Activated CD4-positive, alpha-beta T cell treated with anti-CD3 and anti-CD28 coated beads, Interleukin-2, amount 50 U/mL, for 24 hours (primary cell): Measurements from ENCODE around the gene H19.

Experiments used
- DNase-seq, 2 donors: peaks; one replicate each; pipeline ENCODE4 v3.0.0-alpha.2; 2020; ENCODE audit warnings: low read depth in 1 of 2, low spot score in 1 of 2

Gene H19

DNA sequence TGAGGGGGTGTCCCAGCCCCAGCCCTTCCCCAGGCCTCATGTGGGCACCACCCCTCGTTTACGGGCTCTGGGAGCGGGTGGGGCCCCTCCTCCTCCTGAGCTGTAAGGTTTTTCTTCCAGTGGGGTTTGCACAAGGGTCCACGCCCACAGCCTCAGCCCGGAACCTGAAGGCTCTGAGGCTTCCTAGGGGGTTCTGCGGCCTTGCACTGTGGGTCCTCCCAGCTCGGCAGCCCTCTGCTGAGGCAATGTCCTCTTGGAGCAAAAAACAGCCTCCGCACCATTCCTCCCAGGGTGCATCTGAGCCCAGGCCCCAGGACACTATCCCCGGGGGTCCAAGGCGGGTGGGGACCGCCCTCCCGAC, 14.1 kb downstream of the H19 start:
- DNase-seq, result no peak

DNA sequence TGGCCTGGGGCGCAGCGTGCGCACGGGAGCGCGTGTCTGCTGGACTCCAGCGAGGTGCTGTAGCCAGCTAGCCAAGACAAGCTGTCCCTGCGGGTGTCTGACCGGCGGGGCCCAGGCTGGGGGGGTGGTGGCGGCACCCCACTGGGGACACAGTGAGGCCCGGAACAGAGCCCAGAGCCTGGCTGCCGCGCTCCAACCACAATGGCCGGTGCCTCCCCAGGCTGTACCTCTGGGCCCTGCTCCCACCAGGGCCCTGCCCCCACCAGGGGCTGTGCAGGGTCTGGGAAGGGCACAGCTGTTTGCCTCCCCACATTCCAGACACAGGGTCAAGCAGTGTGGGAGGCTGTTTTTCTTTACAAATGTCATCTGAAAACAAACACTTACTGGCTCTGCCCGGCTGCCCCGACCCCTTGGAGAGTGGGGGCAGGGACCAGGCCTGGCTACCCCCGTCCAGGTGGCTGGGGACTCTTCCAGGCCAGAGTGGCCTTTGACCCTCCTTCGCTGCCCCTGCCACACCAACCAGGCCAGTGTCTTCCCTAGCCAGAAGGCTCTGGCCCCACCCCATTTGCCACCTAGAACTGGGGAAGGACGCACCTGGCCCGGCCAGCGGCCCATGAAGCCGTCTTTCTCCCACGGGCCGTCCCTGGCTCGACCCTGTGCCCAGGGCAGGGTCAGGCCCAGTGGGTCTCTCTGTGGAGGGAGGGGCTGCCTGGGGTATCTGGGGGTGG, 14.6 kb downstream of the H19 start:
- no peak for DNase-seq

DNA sequence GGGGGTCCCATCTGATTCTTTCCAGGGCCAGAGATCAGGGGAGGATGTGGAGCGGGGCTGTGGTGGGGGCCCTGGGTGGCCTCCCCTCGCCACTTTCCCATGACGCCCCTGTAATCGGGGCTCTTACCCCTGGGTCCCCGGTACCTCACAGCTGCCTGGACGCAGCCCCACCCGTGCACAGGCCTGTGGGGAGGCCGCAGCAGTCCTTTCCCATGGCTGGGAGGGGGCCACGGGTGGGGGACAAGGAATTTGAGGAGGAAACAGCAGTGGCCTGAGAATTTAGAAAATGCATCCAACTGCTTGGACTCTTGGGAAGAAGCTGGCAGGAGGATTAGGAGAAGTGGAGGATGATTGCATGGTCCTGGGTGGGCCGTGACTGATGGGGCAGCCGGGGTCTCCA, 18.0 kb downstream of the H19 start:
- no peak for DNase-seq

DNA sequence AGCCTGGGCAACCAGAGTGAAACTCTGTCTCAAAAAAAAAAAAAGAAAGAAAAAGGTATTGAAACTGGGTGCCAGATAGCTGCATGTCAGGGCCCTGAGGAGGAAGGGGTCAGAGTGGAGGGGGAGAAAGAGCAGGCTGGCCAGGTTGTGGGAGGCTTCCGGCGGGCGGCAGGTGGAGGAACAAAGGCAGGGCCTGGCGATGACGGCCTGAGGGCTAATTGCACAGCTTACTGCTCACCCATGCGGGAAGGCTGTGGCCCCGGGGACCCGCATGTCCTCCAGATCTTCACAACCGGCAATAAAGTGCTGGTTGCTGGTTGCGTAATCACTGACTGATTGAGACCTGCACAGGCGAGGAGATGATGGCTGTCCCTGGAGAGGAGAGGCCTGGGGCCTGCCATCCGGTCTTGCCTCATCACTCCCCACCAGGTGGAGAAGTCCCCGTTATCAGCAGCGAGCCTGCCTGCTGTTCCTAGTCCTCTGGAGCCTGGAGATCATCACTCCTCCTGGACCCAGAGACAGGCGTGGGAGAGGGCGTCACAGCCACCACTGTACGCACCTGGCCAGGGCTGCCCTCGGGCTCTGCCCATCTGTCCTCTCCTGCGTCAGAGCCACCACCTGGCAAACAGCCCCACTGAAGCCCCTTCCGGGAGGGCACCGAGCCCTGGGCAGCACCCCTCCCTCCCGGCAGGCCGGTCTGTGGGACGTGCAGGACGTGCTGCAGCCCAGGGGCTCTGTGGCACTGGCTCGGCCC, 18.7 kb downstream of the H19 start:
- no peak for DNase-seq

DNA sequence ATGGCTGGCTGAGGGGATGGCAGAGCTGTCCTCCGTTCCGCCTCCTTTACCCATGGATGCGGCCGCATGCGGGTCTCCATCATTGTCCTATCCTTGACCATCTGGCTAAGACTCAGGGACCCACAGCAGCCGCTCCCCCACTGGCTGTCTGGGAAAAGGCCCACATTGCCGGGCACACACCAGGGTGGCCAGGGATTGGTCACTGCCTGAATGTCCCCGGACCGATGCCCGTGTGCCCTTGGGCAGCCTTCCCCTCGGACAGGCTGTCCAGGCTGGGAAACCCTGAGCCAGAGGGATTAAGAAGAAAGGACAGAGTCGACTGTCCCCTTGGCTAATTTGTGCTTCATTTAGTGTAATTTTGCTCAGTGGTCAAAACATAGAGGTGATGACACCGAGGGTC, 22.5 kb downstream of the H19 start:
- DNase-seq, result no peak

DNA sequence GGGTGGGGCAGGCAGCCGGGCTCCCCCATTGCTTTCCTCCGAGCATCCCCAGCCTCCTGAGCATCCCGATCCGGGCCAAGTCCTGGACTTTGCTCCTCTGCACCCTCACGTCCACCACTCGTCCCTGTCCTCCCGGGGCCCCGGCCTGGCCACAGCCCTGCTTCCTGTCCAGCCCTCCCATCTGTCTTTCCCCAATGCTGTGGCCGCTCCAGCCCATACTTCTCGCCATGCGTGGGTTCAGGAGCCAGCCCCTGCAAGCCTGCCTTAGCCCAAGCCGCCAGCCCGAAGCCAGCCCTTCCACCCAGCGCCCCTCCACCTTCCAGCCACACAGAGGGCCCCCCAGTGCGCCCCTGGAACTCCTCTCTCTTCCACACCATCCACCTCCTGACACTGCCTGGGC, 26.7 kb downstream of the H19 start:
- DNase-seq, result no peak

DNA sequence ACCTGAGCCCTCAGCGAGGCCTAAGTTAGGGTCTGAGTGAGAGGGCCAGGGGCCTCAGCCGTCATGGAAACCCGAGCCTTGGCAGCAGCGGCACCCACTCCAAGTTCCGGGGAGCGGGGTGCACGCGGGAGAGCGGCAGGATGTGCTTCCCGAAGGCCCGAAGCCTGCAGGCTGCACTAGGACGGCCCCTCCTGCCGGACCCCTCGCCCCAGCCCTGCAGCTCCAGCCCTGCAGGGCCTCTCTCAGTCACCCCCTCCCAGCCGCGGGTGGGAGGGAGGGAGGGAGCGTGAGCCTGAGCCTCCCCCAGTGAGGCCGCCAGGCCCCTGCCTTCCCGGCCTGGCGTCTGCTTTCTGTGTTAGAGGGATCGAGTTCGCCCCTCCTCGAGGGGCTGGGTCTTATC, 27.9 kb downstream of the H19 start:
- DNase-seq, result no peak

DNA sequence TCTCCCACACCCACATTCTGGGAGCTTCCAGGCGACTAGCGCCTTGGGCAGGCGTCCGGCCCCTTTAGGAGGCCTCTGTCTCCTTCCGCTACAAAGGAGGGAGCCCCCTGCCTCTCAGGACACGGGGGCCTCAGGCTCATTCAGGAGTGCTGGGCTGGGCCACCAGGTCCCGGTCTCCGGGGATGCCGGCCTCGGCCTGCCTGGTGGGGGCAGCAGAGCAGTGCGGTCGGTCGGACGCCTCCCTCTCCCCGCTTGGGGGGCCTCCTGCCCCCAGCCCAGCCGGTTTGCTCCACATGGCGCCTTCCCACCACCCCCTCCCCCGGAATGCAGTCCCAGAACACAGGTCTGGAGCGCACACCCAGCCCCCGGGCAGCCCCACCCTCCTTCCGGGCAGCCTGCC, 28.6 kb downstream of the H19 start:
- no peak for DNase-seq

DNA sequence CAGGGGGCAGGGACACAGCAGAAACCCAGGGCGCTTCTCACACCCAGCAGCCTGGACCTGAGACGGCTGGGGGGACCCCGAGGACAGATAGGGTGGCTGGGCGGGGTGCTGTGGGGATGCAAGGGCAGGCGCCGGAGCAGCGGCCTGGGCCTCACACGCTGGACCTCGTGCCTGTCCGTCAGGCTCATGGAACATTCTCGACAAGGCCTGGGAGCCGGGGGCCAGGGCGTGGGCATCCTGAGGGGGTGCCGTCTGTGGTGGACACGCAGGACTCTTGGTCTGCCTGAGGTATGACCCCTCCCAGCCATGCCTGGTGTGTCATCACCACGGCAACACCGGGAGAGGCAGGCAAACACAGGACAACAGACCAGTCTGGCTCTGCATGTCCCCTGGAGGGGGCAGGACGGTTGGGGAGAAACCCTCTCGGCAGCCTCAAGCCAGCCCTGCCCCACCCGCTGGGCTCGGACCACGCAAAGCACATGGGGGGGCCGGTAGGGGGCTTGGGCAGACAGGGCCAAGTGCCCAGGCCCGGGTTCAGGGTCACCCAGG, 29.1 kb downstream of the H19 start:
- DNase-seq, result no peak

DNA sequence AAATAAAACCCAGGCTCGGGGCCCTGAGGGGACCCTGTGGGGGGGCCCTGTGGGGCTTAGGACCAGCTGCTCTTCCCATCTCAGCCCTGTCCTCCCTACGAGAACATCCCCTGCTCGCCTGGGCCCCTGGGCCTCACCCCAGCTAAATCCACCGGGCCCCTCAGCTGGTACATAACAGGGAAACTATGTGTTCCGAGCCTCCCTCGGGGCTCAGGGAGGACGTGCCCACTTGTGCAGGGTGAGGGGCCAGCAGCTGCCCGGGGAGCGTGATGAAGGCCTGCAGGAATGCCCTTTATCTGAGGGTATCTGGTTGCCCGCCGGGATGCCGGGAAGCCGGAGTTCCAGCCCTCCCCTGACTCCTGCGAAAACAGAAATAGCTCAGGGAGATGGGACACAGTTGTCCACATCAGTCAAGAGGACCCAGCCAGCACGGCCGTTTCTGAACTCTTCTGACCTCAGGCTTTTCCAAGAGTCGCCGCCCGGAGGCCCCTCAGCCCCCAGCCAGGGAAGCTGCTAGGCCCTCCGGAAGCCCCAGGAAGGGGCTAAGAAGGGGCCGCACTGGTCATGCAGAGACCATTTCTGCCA, 29.9 kb downstream of the H19 start:
- DNase-seq, result no peak

DNA sequence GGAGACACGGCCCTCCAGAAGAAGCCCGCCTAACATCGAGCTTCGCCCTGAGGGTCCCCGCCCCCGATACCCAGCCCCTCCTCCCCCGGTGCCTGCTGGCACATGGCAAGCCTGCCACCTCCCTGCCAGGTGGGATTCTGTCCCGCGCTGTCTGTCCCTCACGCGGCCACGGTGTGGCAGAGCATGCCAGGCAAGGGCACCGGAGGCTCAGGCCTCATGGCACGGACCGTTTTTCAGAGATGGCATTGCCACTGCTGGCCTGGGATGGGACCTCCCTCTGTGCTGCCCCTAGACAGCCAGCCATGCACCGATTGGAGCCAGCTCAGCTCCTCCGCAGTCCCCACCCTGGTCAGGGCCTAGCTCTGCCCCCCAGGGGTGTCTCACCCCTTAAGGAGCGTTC, 31.1 kb downstream of the H19 start:
- no peak for DNase-seq

DNA sequence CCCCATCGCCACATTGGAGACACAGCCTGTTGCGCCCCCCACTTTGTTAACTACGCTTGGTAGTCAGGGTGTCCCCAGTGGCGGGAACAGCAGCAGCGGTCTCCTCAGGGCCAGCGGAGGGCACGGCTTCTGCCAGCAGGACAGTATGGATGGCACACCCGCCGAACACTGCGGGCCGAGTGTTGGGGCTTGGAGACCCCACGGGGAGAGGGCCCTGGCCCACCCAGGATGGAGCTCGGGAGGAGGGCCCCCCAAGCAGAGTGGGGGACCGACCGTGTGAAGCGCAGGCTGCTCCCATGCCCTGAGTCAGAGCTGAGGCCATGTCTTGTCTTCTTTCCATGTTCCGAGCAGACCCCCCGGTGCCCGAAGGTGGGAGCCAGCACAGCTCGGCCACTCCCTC, 32.7 kb downstream of the H19 start:
- DNase-seq, result no peak

DNA sequence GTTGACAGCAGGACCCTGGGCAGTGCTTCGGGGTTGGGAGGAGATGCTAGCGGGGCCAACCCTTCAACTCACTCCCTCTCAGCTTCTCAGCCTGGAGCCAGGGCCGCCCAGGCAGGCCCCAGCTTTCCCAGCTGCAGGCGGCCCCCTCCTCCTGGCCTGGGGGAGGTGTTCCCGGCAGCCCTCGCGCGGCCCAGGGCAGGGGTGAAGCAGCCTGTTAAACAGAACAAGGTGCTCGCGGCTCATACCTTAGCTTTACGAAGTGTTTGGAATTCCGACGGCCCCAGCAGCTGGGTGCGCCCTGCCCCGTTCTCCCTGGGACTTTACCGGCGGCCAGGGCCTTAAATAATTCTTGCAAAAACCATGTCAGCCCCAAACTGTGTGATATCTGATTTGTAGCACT, 33.3 kb downstream of the H19 start:
- DNase-seq, result no peak

DNA sequence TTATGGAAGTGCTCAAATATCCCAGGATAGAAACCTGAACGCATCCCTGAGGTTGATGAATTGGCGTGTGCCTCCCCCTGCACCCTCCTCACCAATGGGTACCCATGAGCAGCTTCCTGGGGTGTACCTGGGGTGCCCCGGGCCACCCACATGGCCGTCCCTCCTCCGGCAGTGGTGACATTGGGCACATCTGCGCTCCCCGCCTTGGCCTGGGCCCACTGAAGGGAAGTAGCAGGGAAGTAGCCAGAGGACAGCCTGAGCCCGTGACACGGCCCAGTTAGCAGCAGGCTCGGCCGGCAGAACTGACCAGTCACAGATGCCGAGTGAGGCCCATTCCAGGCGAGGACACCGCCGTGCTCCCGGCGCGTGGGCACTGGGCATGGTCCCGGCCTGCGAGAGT, 33.8 kb downstream of the H19 start:
- no peak for DNase-seq

DNA sequence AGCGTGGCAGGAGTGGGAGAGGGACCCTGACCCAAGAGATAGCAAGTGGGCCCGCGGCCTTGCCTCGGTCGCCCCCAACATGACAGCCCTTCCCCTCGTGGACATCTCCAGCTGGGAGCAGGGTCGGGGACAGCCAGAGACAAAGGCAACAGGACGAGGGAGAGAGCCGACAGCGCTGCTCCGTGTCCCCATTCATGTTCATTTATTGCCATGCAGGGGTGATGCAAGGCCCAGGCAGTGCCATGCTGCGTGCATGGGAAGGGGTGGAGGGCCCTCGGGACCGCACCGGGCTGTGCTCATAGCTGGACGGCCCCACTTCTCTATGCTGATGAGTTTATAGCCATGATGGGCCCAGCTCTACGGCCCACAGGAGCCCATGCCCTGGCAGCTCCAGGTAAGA, 37.9 kb downstream of the H19 start:
- no peak for DNase-seq

DNA sequence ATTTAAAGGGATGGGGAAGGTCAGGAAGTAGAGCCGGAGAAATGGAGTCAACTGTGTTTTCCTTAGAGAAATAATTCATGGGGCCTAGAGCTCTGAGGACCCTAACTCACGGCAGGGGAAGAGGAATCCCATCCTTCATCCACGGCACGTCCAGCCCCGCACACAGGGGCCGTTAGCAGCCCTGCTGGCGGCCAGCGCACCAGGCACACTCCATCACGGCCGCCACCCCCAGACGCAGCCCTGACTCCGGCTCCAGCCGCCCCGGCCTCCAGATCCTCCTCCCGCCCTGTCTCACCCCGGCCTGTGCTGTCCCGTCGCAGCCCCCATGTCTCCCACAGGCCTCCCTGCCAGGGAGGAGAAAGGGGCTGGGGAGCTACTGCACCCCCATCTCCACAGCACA, 39.3 kb downstream of the H19 start:
- no peak for DNase-seq

DNA sequence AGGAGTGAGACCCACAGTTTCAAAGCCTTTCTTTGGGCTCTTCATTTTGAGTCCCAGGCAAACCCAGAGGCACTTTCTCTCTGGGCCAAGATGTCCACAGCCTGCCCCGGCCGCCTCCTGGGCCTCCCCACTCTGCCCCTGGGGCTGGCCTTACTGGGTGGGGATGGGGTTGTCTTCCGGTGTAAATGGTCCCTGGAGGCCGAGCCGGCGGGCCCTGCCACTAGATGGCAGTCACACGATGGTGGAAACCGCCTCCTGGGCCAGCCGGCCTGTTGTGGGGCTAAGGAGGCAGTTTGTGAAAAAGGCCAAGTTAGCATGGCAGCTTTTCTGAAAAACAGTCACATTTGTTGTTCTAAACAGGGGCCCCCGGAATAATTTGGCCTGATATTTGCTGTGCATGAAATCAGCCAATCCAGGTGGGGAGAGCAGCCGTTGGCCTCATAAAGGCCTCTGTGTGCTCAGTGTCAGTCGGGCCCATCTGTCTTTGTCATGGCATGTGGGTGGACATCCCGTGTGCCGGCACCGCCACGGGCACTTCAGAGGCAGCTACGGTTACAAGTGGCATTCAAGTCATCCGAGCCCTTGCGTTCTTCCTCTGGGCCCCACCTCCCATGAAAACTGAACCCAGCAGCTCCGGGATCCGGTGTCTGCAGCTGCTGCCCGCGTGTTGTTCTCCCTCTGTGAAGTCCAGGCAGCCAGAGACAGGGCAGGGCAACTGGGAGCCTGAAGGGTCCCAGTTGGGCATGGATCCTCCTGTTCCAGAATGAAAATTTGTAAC, 44.0 kb downstream of the H19 start:
- no peak for DNase-seq

DNA sequence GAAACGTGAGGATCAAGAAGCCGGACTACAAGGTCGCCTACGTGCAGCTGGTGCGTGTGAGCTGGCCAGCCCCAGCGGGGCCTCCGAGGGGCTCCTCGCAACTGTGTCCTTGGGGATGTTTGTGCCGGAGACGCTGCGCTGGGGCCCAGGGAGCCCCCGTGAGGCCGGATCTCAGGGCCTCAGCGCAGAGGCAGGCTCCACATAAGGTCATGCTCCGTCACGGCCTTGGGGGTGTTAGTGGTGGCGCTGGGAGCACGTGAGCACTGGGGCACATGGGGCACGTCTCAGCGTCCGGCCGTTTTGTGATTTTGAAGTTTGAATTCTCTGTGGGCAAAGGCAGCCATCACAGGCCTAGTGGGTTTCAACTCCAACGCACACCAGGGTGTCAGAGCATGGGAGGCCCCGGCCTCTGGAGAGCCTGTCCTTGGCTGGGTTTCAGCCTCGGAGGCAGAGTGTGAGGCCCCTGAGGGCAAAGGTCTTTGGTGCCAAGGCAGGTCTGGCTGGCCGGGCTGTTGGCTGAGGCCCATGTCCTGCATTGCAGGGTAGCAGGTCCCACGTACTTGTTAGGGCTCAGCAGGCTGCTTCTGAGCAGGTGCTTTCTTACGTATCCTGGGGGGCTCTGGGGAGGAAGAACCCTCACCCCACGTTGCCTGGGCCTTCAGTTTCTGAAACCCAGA, 44.7 kb downstream of the H19 start:
- DNase-seq, result no peak

DNA sequence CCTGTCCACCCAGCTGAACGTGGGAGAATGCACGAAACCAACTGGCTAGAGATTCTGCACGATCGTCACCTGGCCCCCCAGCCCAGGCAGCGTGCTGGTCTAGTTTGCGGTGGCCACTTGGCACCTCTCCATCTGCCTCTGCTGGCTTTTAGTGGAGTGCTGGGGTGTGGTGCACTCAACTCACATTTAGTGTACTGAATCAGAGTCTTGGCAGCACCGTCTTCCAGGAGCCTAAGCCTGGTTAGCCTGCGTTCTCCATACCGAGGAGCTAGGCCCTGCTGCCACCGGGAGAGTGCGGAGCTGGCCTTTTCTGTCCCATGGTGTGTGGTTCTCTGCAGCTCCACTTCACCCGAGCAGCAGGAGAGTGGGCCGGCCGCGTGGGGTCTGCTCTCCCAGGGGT, 47.7 kb downstream of the H19 start:
- no peak for DNase-seq

DNA sequence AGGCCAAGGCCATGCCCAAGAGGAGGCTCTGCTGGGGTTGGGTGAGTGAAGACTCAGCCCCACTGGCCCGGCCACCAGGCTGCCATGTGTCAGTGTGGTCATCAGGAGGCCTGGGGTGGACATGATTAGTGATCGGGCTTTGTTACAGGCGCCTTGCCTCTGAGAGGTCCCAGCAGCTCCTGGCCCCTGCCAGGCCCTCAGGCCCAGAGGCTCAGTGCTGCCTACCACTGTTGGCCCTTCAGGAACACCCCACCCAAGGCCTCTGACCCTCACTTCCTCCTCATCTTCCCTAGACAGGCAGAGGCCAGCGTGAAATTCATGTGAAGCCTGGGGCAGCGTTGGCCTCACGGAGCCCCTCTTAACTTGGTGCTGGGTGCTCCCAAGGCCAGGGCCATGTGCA, 48.3 kb downstream of the H19 start:
- no peak for DNase-seq

DNA sequence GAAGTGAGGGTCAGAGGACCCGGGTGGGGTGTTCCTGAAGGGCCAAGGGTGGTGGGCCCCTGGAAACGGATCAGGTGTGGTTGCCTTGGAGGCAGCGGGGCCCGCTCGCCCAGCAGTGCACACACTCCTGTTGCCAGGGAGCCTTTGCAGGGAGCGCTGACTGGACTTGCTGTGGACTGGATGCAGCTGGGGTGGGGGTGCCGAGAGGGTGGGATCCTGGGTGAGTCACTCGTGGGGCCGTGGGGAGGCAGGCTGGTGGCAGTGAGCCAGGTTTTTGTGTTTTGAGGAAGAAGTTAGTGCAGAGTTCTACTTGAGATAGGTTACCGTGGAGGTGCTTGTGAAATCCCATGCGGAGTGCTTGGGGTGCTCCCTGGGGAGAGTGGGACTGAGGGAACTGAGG, 49.3 kb downstream of the H19 start:
- no peak for DNase-seq
